HG02759 (cell line): ENCODE measurements around the gene HDLBP.

ENCODE experiments used
- ATAC-seq: cut with Tn5 transposase; IDR thresholded peaks from one replicate; pipeline ENCODE4 v1.9.1; 2021; ENCODE audit warnings: mild to moderate bottlenecking, moderate library complexity; ENCODE audit not compliant: unreplicated experiment

HDLBP gene

GRCh38 chr2:241234066-241234790 lies 81.2 kb downstream of the HDLBP start:
- no peak for ATAC-seq

- no peak for ATAC-seq
These were observed 82.5 kb downstream of the HDLBP start for GRCh38 chr2:241232736-241233575.

GRCh38 chr2:241230435-241230834 lies 85.0 kb downstream of the HDLBP start:
- ATAC-seq: no peak

- no peak for ATAC-seq
These were observed 85.7 kb downstream of the HDLBP start for GRCh38 chr2:241229563-241230401.

GRCh38 chr2:241228860-241229516 lies 86.5 kb downstream of the HDLBP start:
- no peak for ATAC-seq

- no peak for ATAC-seq
These were observed 87.2 kb downstream of the HDLBP start for GRCh38 chr2:241228081-241228859.

- ATAC-seq: no peak
These were observed 87.9 kb downstream of the HDLBP start for GRCh38 chr2:241227594-241227993.

- no peak for ATAC-seq
These were observed 88.5 kb downstream of the HDLBP start for GRCh38 chr2:241226723-241227572.

GRCh38 chr2:241225983-241226382 lies 89.5 kb downstream of the HDLBP start:
- no peak for ATAC-seq

GRCh38 chr2:241225545-241225944 lies 89.9 kb downstream of the HDLBP start:
- no peak for ATAC-seq

- no peak for ATAC-seq
These were observed 90.5 kb downstream of the HDLBP start for GRCh38 chr2:241224851-241225438.

GRCh38 chr2:241224018-241224850 lies 91.2 kb downstream of the HDLBP start:
- no peak for ATAC-seq

GRCh38 chr2:241223211-241224017 lies 92.1 kb downstream of the HDLBP start:
- no peak for ATAC-seq

GRCh38 chr2:241219856-241220356 lies 95.6 kb downstream of the HDLBP start:
- no peak for ATAC-seq

- no peak for ATAC-seq
These were observed 96.5 kb downstream of the HDLBP start for GRCh38 chr2:241219030-241219382.

GRCh38 chr2:241218131-241219029 lies 97.1 kb downstream of the HDLBP start:
- ATAC-seq: no peak
